Liver (tissue), 9 donors: ENCODE data around the gene FLNA. TPM values are rescaled to one million over a fixed set of nuclear protein-coding genes. Genes with fewer than 3 reads are reported as not detected.

Experiments
- DNase-seq: peaks from one replicate; pipeline ENCODE4 v3.0.0-alpha.2; 2017; ENCODE audit warnings: low spot score
- H3K27ac ChIP-seq, 2 donors: one replicate each; pipeline ENCODE4 v1.7.0; 2013; ENCODE audit warnings: inconsistent platforms in 2 of 2, low read length in 2 of 2, control low read depth in 1 of 2, low read depth in 1 of 2, mild to moderate bottlenecking in 1 of 2
- H3K27me3 ChIP-seq, 4 donors: one replicate each; pipeline versions ENCODE4 v1.6.1 to v1.7.0; 2013; ENCODE audit warnings: low read length in 3 of 4, inconsistent platforms in 1 of 4, mild to moderate bottlenecking in 1 of 4, moderate library complexity in 1 of 4; ENCODE audit not compliant: control insufficient read depth in 4 of 4, insufficient read depth in 4 of 4
- H3K36me3 ChIP-seq, 4 donors: one replicate each; pipeline versions ENCODE4 v1.6.1 to v1.7.0; 2013; ENCODE audit warnings: low read length in 3 of 4, mild to moderate bottlenecking in 3 of 4, low read depth in 1 of 4, moderate library complexity in 1 of 4; ENCODE audit not compliant: control insufficient read depth in 4 of 4, insufficient read depth in 3 of 4
- H3K4me1 ChIP-seq, 4 donors: one replicate each; pipeline versions ENCODE4 v1.6.1 to v1.7.0; 2013; ENCODE audit warnings: low read length in 3 of 4, mild to moderate bottlenecking in 3 of 4, moderate library complexity in 1 of 4; ENCODE audit not compliant: control insufficient read depth in 4 of 4, insufficient read depth in 4 of 4
- H3K4me3 ChIP-seq, 3 donors: one replicate each; pipeline versions ENCODE4 v1.6.1 to v1.7.0; 2013; ENCODE audit warnings: low read length in 3 of 3, control low read depth in 1 of 3, low read depth in 1 of 3, mild to moderate bottlenecking in 1 of 3
- H3K9ac ChIP-seq, 2 donors: one replicate each; pipeline ENCODE4 v1.7.0; 2013; ENCODE audit warnings: low read length in 2 of 2, mild to moderate bottlenecking in 2 of 2, moderate library complexity in 2 of 2, control low read depth in 1 of 2, low read depth in 1 of 2
- H3K9me3 ChIP-seq, 4 donors: one replicate each; pipeline versions ENCODE4 v1.6.1 to v1.7.0; 2013; ENCODE audit warnings: low read length in 3 of 4; ENCODE audit not compliant: control insufficient read depth in 4 of 4
- EGR1 ChIP-seq, 2 donors: IDR thresholded peaks; 2 replicates each; pipeline ENCODE4 v1.6.1; 2016 to 2018; ENCODE audit warnings: antibody characterized with exemption in 2 of 2, low read depth in 2 of 2
- FOXA1 ChIP-seq: IDR thresholded peaks from 2 replicates; pipeline ENCODE4 v1.6.1; 2016; ENCODE audit warnings: antibody characterized with exemption
- FOXA2 ChIP-seq: IDR thresholded peaks from 2 replicates; pipeline ENCODE4 v1.6.1; 2016; ENCODE audit warnings: antibody characterized with exemption
- GABPA ChIP-seq, 2 donors: IDR thresholded peaks in 1 of 2; conservative IDR thresholded peaks in 1 of 2; 2 replicates each; pipeline ENCODE4 v1.6.1; 2016; ENCODE audit warnings: antibody characterized with exemption in 2 of 2, mild to moderate bottlenecking in 1 of 2, moderate library complexity in 1 of 2
- HNF4A ChIP-seq, 2 donors: conservative IDR thresholded peaks; 2 replicates each; pipeline ENCODE4 v1.6.1; 2016; ENCODE audit warnings: antibody characterized with exemption in 2 of 2, mild to moderate bottlenecking in 2 of 2
- HNF4G ChIP-seq: IDR thresholded peaks from 2 replicates; pipeline ENCODE4 v1.6.1; 2016; ENCODE audit warnings: antibody characterized with exemption
- JUND ChIP-seq, 2 donors: IDR thresholded peaks; 2 replicates each; pipeline ENCODE4 v1.6.1; 2016; ENCODE audit warnings: antibody characterized with exemption in 2 of 2
- NR2F2 ChIP-seq: IDR thresholded peaks from 2 replicates; pipeline ENCODE4 v1.6.1; 2016; ENCODE audit warnings: antibody characterized with exemption
- RAD21 ChIP-seq, 2 donors: IDR thresholded peaks; 2 replicates each; pipeline ENCODE4 v1.6.1; 2016; ENCODE audit warnings: antibody characterized with exemption in 2 of 2, mild to moderate bottlenecking in 2 of 2
- RXRA ChIP-seq, 2 donors: IDR thresholded peaks; 2 replicates each; pipeline ENCODE4 v1.6.1; 2017 to 2018; ENCODE audit warnings: antibody characterized with exemption in 2 of 2, mild to moderate bottlenecking in 1 of 2
- SP1 ChIP-seq: IDR thresholded peaks from 2 replicates; pipeline ENCODE4 v1.6.1; 2018; ENCODE audit warnings: antibody characterized with exemption, mild to moderate bottlenecking
- TAF1 ChIP-seq: conservative IDR thresholded peaks from 2 replicates; pipeline ENCODE4 v1.6.1; 2016; ENCODE audit warnings: antibody characterized with exemption, mild to moderate bottlenecking
- YY1 ChIP-seq: IDR thresholded peaks from 2 replicates; pipeline ENCODE4 v1.6.1; 2016; ENCODE audit warnings: antibody characterized with exemption, mild to moderate bottlenecking
- WGBS: extraction: QIAGEN DNeasy Blood & Tissue Kit; methylation state at CpG from one replicate; pipeline ENCODE4 v1.1.7; 2013; 5-methylcytosine and 5-hydroxymethylcytosine counted together
- polyA plus RNA-seq, 2 donors: library from polyadenylated mRNA; stranded (reverse) in 1 of 2; unstranded in 1 of 2; fragments of 200-250 nt in 1 of 2; fragments of >200 nt in 1 of 2; fragmentation: Nextera tagmentation in 1 of 2; extraction: Ambion mirVana in 1 of 2; gene quantifications; one replicate each; pipeline versions ENCODE4 v1.2.1 to v1.2.3, GENCODE V29; 2013 to 2015
- total RNA-seq, 2 donors: library from RNA; depleted of rRNA; stranded (reverse); fragments of >200 nt; gene quantifications; one replicate each; pipeline ENCODE4 v1.2.3, GENCODE V29; 2014
- TF ChIP-seq, protein P1 (sequence below): fragments of 150-350 bp; IDR thresholded peaks from 2 replicates; pipeline ENCODE4 v1.5.1; 2017; ENCODE audit warnings: improper control_type of control experiment, low read depth, low read length; ENCODE audit not compliant: missing input control
- TF ChIP-seq, protein P2 (sequence below): IDR thresholded peaks from 2 replicates; pipeline ENCODE4 v1.6.1; 2016; ENCODE audit warnings: antibody characterized with exemption
- TF ChIP-seq, protein P3 (sequence below): IDR thresholded peaks from 2 replicates; pipeline ENCODE4 v1.6.1; 2016; ENCODE audit warnings: antibody characterized with exemption, mild to moderate bottlenecking
- TF ChIP-seq, protein P4 (sequence below): IDR thresholded peaks from 2 replicates; pipeline ENCODE4 v1.6.1; 2016; ENCODE audit warnings: antibody characterized with exemption
- donor health status: healthy.
- donor health status: healthy.
- donor health status: healthy.
- donor health status: healthy.
- donor health status: healthy.

Gene FLNA
- total and polyA plus RNA-seq, 4 donors: 23.4 to 152 (median 118) TPM

DNA sequence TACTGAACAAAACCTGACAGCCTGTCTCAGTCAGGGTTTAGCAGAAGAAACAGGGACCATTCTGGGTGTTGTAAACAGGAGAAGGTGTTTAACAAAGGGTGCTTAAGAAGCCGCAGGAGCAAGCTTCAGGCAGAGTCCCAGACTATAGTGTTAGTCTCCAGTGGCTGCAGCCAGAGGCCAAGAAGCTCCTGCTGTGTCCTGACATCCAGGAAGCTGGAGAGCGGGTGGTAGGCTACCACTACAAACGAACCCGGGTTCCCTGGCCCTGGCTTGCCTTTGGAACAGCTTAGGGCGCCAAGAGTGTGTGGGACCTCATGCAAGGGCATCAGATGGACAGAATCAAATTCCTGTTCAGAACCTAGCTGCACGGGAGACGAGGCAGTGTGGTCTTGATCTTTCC, 50.9 kb downstream of the FLNA start:
- TF ChIP-seq, protein P1, sequence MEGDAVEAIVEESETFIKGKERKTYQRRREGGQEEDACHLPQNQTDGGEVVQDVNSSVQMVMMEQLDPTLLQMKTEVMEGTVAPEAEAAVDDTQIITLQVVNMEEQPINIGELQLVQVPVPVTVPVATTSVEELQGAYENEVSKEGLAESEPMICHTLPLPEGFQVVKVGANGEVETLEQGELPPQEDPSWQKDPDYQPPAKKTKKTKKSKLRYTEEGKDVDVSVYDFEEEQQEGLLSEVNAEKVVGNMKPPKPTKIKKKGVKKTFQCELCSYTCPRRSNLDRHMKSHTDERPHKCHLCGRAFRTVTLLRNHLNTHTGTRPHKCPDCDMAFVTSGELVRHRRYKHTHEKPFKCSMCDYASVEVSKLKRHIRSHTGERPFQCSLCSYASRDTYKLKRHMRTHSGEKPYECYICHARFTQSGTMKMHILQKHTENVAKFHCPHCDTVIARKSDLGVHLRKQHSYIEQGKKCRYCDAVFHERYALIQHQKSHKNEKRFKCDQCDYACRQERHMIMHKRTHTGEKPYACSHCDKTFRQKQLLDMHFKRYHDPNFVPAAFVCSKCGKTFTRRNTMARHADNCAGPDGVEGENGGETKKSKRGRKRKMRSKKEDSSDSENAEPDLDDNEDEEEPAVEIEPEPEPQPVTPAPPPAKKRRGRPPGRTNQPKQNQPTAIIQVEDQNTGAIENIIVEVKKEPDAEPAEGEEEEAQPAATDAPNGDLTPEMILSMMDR: no peak
- TF ChIP-seq SP1 (no peak), NR2F2 (no peak), RXRA (IDR thresholded peaks at IDR 0.05) (no peak), EGR1 (IDR thresholded peaks at IDR 0.05; ENCODE audit: low read depth in 2 of 2) (no peak), FOXA2 (no peak), GABPA (IDR thresholded peaks at IDR 0.05 in 1 of 2, conservative IDR thresholded peaks at IDR 0.05 in 1 of 2) (no peak), FOXA1 (no peak), HNF4A (conservative IDR thresholded peaks at IDR 0.05) (no peak), RAD21 (IDR thresholded peaks at IDR 0.05) (no peak), HNF4G (no peak)
- TF ChIP-seq, protein P2, sequence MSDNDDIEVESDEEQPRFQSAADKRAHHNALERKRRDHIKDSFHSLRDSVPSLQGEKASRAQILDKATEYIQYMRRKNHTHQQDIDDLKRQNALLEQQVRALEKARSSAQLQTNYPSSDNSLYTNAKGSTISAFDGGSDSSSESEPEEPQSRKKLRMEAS: no peak
- TF ChIP-seq, protein P3, sequence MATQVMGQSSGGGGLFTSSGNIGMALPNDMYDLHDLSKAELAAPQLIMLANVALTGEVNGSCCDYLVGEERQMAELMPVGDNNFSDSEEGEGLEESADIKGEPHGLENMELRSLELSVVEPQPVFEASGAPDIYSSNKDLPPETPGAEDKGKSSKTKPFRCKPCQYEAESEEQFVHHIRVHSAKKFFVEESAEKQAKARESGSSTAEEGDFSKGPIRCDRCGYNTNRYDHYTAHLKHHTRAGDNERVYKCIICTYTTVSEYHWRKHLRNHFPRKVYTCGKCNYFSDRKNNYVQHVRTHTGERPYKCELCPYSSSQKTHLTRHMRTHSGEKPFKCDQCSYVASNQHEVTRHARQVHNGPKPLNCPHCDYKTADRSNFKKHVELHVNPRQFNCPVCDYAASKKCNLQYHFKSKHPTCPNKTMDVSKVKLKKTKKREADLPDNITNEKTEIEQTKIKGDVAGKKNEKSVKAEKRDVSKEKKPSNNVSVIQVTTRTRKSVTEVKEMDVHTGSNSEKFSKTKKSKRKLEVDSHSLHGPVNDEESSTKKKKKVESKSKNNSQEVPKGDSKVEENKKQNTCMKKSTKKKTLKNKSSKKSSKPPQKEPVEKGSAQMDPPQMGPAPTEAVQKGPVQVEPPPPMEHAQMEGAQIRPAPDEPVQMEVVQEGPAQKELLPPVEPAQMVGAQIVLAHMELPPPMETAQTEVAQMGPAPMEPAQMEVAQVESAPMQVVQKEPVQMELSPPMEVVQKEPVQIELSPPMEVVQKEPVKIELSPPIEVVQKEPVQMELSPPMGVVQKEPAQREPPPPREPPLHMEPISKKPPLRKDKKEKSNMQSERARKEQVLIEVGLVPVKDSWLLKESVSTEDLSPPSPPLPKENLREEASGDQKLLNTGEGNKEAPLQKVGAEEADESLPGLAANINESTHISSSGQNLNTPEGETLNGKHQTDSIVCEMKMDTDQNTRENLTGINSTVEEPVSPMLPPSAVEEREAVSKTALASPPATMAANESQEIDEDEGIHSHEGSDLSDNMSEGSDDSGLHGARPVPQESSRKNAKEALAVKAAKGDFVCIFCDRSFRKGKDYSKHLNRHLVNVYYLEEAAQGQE: no peak
- TF ChIP-seq, protein P4, sequence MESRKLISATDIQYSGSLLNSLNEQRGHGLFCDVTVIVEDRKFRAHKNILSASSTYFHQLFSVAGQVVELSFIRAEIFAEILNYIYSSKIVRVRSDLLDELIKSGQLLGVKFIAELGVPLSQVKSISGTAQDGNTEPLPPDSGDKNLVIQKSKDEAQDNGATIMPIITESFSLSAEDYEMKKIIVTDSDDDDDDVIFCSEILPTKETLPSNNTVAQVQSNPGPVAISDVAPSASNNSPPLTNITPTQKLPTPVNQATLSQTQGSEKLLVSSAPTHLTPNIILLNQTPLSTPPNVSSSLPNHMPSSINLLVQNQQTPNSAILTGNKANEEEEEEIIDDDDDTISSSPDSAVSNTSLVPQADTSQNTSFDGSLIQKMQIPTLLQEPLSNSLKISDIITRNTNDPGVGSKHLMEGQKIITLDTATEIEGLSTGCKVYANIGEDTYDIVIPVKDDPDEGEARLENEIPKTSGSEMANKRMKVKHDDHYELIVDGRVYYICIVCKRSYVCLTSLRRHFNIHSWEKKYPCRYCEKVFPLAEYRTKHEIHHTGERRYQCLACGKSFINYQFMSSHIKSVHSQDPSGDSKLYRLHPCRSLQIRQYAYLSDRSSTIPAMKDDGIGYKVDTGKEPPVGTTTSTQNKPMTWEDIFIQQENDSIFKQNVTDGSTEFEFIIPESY: no peak
- DNase-seq: no peak
- 53% methylated on average over 7 of the region's 7 CpGs for WGBS
- H3K36me3 ChIP-seq: no peaks in the 10 kb centered on the region
- peaks cover 0 to 5% (median 0%) of the 10 kb centered on the region in 4 donors for H3K4me1 ChIP-seq
- no peak overlapping the region for H3K9ac ChIP-seq
- no peaks in the 10 kb centered on the region for H3K27me3 ChIP-seq
- no peak overlapping the region for H3K27ac ChIP-seq
- no peak overlapping the region for H3K4me3 ChIP-seq
- H3K9me3 ChIP-seq: no peaks in the 10 kb centered on the region

DNA sequence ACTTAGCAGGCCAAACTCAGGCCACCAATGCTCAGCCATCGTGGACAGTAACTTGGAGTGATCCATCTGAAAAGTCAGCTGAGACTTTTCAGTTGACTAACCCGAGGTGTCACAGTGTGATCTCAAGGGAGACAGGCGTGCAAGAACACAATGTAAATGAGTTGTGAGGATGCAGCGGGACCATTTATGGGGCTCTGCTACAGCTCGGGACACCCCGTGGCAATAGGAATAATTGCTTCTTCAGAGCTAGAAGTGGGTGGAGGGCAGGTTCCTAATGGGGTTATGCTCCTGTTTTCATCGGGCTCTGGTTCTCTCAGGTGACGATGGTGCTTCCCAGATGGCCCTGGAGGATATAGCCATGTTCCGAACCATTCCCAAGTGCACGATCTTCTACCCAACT, 51.5 kb downstream of the FLNA start:
- DNase-seq: no peak
- Histone ChIP-seq H3K27me3 (no peaks in the 10 kb centered on the region), H3K27ac (no peak overlapping the region), H3K36me3 (no peaks in the 10 kb centered on the region), H3K4me3 (no peak overlapping the region), H3K9me3 (no peaks in the 10 kb centered on the region), H3K4me1 (peaks cover 0 to 5% (median 0%) of the 10 kb centered on the region in 4 donors), H3K9ac (no peak overlapping the region)
- TF ChIP-seq NR2F2 (no peak), TAF1 (no peak), HNF4G (no peak), EGR1 (IDR thresholded peaks at IDR 0.05; ENCODE audit: low read depth in 2 of 2) (no peak), RXRA (IDR thresholded peaks at IDR 0.05) (no peak), JUND (IDR thresholded peaks at IDR 0.05) (no peak), RAD21 (IDR thresholded peaks at IDR 0.05) (no peak), FOXA1 (no peak), YY1 (no peak), SP1 (no peak)
- TF ChIP-seq, protein P3: no peak
- TF ChIP-seq, protein P4: no peak
- TF ChIP-seq, protein P2: no peak
- 81% methylated on average over 10 of the region's 10 CpGs for WGBS
